ENCODE measurements around the gene VDR.

GRCh38 chr12:47884501-47884900 lies 20.3 kb downstream of the VDR start:
- TF ChIP-seq CTCF (IDR thresholded peaks at IDR 0.05) = no peak
- TF ChIP-seq POLR2A (IDR thresholded peaks at IDR 0.05) = no peak

All from esophagus squamous epithelium (tissue), 4 donors.